HG03575 (cell line): ENCODE results near the gene GPR137C.

Source experiments
- ATAC-seq: cut with Tn5 transposase; IDR thresholded peaks from one replicate; pipeline ENCODE4 v1.9.1; 2021; ENCODE audit not compliant: unreplicated experiment, insufficient number of reproducible peaks, low FRiP score; ENCODE audit errors: extremely low read depth

The GPR137C gene

GRCh38 chr14:52649511-52649910 is 96.9 kb downstream of the GPR137C start:
- ATAC-seq = no peak

- no peak for ATAC-seq
Observed at GRCh38 chr14:52650774-52651173, 98.1 kb downstream of the GPR137C start.

DNA sequence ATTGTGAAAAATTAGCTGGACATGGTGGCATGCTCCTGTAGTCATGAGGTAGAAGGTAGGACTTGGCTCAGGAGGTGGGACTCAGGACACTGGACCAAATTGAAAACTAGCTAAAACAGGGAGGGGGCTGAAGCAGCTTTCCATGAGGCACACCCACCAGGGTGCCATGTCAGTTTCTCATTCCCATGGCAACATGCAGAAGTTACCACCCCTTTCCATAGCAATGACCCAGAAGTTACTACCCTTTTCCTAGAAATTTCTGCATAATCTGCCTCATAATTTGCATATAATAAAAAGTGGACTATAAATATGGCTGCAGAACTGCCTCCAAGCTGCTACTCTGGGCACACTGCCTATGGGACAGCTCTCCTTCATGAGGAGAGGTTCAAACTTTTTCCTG is 104.3 kb downstream of the GPR137C start:
- ATAC-seq = no peak

GRCh38 chr14:52660325-52660724 is 107.7 kb downstream of the GPR137C start:
- no peak for ATAC-seq

DNA sequence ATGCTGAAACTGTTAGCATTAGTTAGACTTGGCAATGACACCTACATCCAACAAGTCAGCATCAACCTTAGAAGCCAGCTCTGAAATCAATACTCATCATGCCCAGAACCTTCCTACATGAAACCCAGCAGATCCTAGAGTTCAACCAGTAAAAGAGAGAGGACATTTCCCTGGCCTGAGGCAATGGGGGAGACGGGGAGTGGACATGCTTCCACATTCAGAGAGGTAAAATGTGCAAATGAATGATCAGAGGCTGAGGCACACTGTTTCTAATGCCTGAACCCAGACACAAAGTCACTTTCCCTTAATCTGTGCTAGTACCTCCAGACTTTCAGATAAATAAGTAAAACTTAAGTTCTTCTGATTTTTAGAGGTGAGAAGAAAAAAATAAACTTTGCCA is 108.2 kb downstream of the GPR137C start:
- no peak for ATAC-seq

GRCh38 chr14:52661314-52661713 is 108.7 kb downstream of the GPR137C start:
- ATAC-seq = no peak

GRCh38 chr14:52663850-52664249 is 111.2 kb downstream of the GPR137C start:
- ATAC-seq = no peak

- no peak for ATAC-seq
Observed at GRCh38 chr14:52678591-52678990, 126.0 kb downstream of the GPR137C start.

GRCh38 chr14:52683985-52684520 is 131.4 kb downstream of the GPR137C start:
- ATAC-seq = no peak

- no peak for ATAC-seq
Observed at GRCh38 chr14:52686176-52686575, 133.5 kb downstream of the GPR137C start.
